NCI-H774 (cell line): ENCODE measurements around the gene AQP1.
A peak's percentile ranks its signal among the peaks of the same experiment; 100 is the strongest.

Experiments used
- DNase-seq: peaks from one replicate; lab custom pipeline; 2025; lab: John Stamatoyannopoulos, UW

Gene AQP1

DNA sequence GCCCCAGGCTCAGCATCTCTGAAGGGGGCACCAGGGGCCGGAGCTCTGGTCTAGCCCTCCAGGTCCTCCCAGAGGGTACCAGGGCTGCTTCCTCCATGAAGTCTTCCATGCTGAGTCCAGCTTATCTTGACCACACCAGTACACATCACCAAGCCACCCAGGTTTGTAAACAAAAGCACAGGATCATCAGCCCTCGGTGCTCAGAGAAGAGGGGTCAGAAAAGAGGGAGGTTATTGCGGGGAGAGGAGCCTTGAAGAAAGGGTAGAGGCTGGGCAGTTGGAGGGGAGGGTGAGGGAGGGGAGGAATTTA, 23.9 kb downstream of the AQP1 start:
- no peak for DNase-seq

DNA sequence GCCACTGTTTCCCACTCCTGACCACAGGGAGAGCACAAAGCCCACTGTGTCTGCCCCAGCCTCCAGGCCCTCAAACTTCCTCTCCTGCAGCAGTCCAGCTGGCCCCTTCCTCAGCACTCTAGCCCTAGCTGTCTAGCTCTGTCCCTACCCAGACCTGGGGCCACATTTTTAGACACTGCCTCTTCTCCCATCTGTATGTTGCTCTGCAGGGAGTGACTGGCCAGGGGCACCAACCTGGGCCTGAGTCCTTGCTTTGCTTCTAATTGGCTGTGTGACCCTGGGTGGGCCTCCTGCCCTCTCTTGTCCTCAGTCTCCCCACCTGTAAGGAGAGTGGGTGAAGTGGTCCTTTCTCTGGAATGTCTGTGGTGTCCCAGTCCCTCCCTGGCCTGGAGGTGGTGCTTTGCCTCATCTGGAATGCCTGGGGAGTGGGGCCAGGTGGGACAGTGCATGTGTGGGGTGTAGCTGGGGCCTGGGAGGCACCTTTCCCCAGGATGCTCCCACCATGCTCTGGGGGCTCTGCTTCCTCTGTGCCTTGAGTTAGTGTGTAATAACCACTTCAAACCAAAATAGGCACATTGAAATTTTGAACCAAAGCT, 25.1 kb downstream of the AQP1 start:
- DNase-seq, result no peak

DNA sequence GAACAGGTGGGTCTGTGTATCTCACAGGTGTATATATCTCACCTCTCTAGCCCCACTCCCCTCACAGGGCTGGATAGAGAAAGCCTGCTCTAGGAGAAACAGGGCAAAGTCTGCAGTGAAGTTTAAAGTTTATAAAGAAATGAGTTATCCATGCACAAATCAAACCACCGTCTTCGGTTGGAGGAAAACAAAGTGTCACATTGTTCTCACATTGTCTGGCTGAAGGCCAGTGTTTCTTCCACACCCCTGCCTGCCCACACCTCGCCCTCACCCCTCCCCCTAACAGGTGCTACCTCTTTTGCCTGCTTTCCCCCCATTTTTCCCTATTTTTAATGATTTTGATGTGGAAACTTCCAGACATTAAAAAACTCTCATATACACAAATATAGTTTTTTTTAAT, 25.8 kb downstream of the AQP1 start:
- no peak for DNase-seq

DNA sequence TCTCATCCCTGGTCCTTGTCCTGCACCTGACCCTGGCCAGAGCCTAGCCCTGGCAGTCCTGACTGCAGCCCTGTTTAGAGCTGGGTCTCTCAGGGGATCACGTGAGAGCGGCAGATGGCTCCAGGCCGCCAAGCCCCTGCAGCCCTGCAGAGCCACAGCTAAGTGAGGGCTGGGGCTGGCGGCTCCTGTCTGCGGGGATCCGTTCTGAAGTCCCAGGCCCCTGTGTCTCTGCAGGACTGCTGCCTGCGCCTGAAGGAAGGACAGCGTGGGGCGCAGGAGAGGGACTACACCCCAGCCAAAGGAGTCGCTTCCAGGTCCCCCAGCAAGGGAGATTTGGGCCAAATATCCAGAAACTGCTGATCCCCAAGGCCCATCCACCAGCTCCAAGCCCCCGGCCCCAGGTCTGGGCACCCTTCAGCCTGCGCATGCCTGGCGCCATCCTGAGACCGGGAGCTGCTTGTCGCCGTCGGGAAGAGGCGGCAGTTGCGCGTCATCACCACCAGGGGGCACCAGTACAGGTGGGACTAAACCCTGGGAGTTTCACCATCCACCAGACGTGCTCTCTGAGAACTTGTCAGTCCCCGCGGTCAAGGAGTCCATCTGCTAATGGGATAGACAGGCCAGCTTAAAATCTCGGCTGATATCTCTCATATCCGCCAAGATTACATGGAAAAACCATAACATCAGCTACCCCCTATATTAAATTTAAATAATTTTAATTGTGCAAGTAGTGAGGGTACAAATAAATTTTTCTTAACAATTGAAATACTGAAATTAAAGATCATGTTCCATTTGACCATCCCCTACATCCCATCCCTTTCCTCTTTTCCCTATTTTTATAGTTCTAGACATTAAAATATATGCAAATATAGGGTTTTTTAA, 27.0 kb downstream of the AQP1 start:
- peak; percentile 60 for DNase-seq

DNA sequence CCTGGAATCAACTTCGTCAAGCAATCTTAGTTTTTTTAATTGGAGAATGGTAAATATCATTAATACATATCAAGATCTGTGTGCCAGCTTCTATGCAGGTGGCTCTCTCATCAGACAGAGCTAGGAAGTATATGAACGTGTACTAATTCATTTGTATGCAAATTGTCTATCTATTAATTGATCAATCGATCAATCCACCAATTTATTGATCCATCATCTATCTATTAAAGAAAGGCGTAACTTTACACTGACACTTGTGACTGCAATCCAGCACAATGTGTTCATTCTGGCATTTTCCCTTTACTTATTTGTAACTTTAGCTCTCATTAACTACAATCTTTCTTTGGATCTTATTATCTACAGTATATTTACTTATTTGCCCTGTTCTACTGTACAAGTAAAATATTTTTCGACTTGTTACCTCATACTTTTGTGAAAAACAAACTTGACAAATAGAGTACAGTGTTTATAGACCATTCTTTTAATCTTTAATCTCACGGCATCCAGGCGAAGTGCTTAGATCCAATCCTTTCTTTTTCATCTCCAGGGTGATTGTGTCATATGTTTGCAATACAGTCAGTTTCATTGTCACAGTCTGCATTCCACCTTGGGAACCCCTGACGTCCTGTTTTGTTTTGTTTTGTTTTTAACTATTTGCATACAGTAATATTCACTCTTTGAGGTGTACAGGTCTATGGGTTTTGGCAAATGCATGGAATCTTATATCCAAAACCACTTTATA, 30.1 kb downstream of the AQP1 start:
- no peak for DNase-seq

DNA sequence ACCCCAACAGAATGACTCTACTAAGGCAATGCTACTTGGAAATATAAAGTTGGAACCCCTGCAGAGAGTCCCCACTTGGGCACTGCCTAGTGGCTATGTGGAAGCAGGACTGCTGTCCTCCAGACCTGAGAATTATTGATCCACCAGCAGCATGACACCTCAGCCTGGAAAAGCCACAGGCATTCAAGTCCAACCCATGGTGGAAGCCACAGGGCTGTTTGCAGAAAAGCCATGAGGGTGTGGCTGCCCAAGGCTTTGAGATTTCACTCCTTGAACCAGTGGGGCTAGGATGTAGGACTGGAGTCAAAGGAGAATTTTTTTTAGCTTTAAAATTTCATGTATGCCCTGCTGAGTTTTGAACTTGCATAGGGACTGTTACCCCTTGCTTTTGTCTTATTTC, 38.5 kb downstream of the AQP1 start:
- DNase-seq, result no peak

DNA sequence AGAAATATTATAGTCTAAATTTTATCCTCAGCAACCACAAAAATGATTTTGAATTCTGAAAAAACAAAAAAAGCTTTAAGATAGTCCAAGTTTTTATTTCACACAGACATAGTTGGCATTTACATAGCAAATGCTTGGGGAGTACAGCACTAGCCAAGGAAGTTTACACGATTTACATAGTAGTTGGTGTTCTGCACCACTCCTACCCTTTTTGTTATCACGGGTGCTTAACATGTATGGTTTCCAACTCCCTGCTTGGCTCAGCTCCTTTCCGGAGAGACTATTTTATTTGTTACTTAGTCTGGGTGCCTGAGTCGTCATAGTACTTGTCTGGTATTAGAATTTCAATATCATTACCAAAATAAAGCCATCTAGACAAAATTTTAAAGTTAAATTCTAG, 43.3 kb downstream of the AQP1 start:
- DNase-seq, result no peak

DNA sequence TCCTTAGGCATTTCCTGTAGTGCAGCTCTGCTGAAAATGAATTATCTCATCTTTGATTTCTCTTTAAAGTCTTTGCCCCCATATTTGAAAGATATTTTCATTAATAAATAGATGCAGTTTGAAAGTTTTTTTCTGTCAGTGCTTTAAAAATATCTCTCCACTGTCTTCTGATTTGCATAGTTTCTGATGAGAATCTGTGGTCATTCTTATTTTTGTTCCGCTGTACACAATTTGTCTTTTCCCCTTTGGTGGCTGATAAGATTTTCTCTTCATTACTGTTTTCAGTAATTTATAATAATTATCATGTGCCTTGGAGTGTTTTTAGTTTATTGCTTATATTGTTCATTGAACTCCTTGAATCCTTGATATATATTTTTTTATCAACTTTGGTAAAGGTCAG, 45.1 kb downstream of the AQP1 start:
- DNase-seq, result no peak

DNA sequence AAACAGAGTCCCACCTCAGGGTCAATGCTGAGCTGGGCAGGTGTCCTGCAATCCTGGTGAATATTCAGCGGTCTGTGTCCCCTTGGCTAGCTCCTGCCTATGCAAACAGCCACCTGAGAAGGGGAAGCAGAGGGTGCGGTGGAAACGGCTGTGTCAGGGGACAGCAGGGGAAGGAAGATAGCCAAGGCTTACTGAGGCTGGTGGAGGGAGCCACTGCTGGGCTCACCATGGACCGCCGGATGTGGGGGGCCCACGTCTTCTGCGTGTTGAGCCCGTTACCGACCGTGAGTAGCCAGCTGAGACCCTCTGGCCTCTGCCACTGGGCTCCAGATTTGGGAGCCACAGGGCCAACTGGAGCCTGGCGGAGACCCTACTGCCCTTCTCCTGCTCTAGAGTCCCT, 52.2 kb downstream of the AQP1 start, which contains the start of gene GHRHR:
GHRHR (plus strand) TSS at position 112 of the 400 bp plus-strand sequence; CDS start at position 228, 116 bp downstream.
- DNase-seq, result no peak

DNA sequence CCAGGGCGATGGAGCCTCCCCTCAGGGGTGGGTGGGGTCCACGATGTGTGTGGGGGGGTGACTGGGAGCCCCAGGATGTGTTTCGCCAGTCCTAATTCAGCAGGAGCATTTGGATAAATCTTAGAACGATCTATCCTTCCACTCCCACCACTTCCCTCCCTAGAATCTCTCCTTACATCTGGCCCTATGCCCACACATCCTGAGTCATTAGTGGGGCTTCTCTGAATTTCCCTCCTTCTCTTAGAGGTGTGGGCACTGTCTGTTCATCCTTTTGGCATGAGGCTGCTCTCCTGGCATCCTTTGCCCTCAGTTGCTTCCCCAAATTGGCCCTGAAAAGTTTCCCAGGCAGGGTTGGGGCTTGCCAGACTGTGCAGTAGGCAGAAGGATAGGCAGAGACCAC, 53.7 kb downstream of the AQP1 start:
- no peak for DNase-seq

DNA sequence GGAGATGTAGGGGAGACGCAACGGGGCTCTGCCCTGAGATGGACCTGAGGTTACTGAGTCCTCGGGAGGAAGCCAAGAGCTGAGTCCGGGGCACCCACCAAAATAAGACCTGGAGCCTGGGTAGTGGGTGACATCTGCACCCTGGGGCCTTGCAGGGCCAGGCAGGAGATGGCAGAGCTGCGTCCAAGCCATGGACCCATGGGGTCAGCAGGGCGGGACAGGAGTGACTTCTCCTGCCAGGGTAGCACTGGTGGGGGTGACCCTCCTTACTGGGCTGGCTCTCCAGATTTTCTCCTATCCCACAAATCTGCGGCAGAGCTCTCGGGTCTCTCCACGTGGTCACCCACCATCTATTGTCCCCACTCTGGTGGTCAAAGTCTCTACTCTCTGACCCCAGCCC, 54.2 kb downstream of the AQP1 start:
- no peak for DNase-seq

DNA sequence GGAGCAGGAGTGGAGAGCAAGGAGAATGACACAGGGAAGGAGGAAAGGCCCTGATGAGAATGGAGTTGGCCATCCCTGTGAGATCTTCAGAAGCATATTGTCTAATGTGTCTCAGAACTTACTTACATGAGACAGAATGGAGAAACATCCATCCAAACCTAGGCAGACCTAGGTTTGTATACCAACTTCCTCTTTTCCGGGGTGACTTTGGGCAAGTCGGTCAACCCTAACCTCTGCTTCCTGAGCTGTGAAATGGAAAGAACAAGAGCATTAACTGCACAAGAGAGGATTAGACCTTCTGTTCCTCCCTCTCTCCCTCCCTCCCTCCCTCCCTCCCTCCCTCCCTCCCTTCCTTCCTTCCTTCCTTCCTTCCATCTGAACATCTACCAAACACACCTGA, 56.6 kb downstream of the AQP1 start:
- DNase-seq, result no peak

DNA sequence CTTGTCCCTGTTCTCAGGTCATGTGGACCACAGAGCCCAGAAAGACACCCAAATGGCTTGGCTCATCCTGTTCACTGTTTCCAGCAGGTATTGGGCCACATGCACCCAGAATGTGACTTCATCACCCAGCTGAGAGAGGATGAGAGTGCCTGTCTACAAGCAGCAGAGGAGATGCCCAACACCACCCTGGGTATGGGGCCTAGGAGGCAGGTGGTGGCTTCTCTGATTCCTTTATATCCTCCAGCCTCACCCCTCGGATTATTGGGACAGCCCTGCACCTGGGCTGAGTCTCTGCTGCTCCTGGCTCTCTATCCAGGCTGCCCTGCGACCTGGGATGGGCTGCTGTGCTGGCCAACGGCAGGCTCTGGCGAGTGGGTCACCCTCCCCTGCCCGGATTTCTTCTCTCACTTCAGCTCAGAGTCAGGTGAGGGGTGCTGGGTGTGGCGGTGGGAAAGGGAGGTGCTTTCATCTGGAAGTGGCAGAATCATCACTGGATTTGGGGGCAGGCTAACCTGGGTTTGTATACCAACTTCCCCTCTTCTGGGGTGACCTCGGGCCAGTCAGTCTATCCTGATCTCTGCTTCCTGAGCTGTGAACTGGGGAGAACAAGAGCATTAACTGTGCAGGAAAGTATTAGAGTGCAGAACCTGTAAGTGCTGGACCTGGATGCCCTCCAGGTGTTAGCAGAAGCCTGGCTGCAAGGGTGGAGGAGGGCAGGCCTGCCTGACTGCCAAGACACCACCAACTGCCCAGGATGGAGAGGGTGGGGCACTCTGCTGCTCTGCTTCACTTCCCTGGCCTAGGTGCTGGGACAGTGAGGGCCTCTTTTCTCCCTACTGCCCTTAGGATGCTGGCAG, 57.3 kb downstream of the AQP1 start:
- DNase-seq, result no peak

DNA sequence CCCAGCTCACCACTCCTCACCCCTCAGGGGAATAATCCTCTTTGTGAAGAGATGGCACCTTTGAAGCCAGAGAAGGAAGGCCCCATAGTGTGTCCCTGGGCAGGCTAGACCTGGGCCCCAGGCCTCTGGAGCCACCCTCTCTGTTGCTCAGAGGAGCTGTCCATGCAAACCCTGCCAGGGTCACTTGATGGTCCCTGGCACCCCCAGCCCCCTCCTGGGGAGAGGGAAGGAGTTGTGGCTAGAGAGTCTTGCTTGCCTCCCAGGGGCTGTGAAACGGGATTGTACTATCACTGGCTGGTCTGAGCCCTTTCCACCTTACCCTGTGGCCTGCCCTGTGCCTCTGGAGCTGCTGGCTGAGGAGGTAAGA, 57.9 kb downstream of the AQP1 start:
- no peak for DNase-seq

DNA sequence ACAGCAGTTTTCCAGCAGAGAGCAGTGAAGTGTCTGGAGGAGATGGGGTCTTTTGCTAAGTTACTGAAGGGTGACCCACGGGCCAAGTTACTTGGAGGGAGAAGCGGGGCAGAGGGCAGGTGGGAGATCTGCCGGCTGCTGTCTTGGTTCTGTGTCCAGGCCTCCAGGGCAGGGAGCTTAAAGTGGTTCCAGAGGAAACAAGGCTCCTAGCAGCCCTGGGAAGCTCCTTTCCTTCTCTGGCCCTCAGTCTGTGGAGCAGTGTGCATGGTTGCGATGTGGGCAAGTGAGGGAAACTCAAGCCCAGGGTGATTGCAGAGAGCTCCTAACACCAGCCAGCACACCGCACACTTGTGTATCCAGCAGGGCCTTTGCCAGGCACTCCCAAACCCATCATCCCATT, 58.4 kb downstream of the AQP1 start:
- DNase-seq, result no peak

DNA sequence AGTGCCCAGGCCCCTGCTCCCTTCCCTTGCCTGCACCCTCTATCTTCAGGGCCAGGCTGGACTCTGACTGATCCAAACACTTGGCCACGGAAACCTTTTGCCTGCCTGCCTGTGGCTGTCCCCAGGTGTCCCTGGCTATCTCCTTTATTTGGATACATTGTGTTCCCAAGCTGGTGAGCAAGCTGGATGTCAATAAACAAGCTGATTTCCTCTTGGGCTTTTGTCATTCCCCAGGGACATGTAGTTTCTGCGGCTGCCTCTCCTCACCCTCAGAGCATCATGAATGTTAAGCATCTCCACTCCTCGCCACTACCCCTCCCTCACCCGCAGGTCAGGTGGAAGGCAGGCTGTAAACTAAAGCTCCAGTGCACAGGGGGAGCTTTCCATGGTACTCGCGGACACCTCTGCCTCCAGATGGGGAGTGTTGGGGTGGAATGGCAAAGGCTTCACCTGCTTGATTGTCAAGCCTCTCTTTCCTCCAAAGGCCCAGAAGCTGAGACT, 59.0 kb downstream of the AQP1 start:
- DNase-seq, result no peak

DNA sequence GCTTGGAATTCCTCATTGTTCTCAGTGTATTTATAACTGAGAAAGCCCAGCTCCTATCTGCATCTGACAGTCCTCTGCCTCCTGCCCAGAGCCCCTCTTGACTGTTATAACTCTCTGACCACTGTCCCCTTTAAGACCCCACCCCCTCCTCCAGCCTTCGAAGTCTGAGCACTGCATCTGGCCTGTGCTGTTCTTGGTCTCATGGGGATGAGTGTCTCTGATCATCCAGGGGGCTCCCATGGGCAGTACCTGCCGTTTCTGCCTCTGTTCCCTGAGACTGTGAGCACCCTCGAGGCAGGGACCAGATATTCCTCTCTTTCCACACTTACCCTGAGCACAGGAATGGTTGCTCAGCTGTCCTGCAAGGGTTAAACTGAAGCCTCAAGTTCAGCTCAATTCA, 59.8 kb downstream of the AQP1 start:
- no peak for DNase-seq

DNA sequence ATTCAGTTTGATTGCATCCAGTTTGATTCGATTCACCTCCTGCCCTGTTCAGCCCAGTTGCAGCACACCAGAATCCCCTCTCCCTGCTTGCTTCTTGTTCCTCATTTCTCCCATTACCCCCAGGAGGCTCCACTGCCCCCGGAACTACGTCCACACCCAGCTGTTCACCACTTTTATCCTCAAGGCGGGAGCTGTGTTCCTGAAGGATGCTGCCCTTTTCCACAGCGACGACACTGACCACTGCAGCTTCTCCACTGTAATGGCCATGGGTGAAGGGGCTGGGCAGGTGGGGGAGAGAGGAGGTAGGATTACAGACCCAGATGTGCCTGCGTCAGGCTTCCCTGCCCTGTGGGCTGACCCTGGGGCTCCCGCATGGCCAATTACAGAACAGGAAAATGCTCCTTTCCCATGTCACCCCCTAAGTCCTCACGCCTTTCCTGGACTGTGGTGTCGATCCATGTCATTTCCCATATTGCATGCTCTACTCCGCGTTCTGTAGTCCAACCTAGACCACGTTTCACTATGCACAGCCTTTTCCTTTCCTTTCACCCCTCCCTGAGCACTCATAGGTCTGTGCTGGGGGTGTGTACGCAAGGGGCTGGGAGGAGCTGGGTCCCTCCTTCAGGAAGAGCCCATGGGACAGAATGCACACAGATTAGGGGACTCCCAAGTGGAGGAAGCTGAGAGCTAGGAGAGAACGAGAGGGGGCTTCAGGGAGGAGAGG, 60.3 kb downstream of the AQP1 start:
- no peak for DNase-seq

DNA sequence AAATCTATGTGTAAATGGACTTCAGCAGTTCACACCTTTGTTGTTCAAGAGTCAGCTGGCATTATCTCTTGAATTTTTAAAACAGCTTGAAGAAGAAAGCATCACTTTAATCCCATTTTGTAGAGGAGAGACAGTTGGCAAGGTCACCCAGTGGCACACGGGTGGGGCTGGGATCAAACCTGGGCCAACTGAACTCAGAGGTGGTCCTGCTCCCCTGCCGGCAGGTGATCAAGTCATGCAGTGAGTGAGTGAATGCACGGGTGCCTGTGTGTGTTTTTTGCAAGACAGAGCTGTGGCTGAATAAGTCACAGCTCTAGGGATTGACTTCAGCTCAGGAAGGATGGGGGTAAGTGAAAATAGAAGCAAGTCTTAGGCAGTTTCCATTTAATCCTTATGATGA, 61.6 kb downstream of the AQP1 start:
- no peak for DNase-seq

DNA sequence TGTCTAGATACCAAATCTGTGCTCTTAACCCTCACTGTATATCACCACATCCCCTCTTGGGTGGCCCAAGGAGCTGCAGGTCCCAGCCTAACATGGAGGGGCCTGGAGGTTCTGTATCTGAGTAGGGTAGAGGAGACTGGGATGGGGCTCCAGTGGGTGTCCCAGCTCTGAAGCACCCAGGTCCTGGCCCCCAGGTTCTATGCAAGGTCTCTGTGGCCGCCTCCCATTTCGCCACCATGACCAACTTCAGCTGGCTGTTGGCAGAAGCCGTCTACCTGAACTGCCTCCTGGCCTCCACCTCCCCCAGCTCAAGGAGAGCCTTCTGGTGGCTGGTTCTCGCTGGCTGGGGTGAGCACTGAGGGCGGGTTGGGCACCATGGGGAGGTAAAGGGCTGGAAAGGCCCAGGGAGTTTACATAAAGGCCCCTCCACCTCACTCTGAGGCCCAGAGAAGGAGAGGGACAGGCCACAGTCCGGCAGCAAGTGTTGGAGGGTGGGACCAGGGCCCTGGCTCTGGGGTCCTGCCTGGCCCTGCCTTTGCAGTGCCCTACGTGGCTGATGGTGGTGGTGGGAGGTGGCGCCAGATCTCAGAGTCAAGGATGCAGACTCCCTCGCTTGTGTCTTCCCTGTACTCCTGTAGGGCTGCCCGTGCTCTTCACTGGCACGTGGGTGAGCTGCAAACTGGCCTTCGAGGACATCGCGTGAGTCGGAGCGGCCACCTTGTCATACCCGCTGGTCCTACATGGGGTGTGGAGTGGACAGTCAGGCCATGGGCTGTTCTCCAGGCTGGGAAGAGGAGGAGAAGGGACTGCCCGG, 62.3 kb downstream of the AQP1 start:
- no peak for DNase-seq
